Measurements from ENCODE around the gene DMBT1.

GRCh38 chr10:122513053-122513452 lies 47.5 kb upstream of the DMBT1 start:
- TF ChIP-seq CTCF (IDR thresholded peaks at IDR 0.05) (no peak), POLR2A (IDR thresholded peaks at IDR 0.05) (no peak)
